22Rv1 (cell line): ENCODE measurements around the gene NME1.
"Not testable (repeated sequence)": the region's sequence is repeated elsewhere in the genome, so short reads cannot be mapped to it uniquely, and the experiment has no call there.

ENCODE experiments used
- H3K27ac ChIP-seq: fragments of 450-650 bp; 2 replicates; pipeline ENCODE4 v1.5.1; 2017
- ZFX ChIP-seq: fragments of 450-650 bp; IDR thresholded peaks from 2 replicates; pipeline ENCODE4 v1.6.1; 2017; ENCODE audit warnings: antibody characterized with exemption, borderline replicate concordance
- TF ChIP-seq, protein P1 (sequence below): fragments of 450-650 bp; IDR thresholded peaks from 2 replicates; pipeline ENCODE4 v1.5.1; 2017; ENCODE audit warnings: mild to moderate bottlenecking

Gene NME1

DNA sequence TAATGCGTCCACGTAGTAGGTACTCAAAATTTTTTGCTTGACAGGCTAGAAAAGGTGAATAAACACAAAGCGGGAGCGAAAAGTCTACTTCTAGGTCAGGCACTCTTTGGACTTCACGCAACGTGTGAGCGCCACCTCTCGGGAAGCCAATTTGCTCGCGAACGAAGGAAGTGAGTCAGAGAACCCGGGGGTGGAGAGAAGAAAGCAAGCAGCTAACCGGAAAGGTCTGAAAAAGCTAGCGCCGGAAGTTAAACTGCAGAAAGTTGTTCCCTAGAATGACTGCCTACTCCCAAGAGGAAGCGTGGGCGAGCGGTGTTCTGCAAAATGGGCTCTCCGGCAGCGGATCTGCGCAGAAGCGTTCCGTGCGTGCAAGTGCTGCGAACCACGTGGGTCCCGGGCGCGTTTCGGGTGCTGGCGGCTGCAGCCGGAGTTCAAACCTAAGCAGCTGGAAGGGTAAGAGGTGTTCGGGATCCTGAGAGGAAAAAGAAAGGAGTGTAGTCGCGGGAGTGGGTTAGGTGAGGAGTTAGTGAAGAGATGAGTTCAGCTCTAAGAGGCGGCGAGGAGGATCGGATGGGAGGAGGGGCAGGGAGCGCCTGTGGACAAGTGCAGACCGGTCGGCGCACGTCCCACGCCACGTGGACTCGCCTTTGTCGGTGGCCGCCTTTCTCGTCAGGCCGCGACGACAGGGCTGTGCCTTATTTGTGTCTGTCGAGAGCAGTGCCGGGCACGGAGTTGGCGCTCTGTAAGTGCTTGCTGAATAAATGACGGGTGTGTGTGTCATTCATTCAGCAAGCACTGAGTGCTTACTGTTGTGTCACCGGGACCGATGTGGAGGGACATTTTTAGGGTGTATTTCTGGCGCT is at the start of gene NME1:
Gene NME1, plus strand, starts transcription at position 350 of the 863 bp plus-strand sequence. CDS start 2,096 bp downstream, outside the sequence.
- no peak for TF ChIP-seq ZFX
- TF ChIP-seq, protein P1, sequence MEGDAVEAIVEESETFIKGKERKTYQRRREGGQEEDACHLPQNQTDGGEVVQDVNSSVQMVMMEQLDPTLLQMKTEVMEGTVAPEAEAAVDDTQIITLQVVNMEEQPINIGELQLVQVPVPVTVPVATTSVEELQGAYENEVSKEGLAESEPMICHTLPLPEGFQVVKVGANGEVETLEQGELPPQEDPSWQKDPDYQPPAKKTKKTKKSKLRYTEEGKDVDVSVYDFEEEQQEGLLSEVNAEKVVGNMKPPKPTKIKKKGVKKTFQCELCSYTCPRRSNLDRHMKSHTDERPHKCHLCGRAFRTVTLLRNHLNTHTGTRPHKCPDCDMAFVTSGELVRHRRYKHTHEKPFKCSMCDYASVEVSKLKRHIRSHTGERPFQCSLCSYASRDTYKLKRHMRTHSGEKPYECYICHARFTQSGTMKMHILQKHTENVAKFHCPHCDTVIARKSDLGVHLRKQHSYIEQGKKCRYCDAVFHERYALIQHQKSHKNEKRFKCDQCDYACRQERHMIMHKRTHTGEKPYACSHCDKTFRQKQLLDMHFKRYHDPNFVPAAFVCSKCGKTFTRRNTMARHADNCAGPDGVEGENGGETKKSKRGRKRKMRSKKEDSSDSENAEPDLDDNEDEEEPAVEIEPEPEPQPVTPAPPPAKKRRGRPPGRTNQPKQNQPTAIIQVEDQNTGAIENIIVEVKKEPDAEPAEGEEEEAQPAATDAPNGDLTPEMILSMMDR = peak; percentile 90
- peak within 1 kb of the TSS; percentile 84 for H3K27ac ChIP-seq

DNA sequence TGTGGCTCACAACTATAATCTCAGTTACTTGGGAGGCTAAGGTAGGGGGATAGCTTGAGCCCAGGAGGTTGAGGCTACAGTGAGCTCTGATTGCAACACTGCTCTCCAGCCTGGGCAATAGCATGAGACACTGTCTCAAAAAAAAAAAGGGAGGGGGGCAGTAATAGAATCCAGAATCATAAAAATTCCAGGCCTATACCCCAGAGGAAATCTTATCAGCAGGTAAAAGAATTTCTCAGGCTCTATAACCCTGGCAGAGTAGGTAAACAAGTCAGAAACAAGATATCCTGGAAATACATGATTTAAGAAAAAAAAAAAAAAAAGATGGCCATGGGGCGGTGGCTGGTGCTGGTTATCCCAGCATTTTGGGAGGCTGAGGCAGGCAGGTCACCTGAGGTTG is 45.6 kb upstream of the NME1 start:
- no peak for TF ChIP-seq ZFX
- TF ChIP-seq, protein P1 = no peak
- no peak overlapping the region for H3K27ac ChIP-seq

DNA sequence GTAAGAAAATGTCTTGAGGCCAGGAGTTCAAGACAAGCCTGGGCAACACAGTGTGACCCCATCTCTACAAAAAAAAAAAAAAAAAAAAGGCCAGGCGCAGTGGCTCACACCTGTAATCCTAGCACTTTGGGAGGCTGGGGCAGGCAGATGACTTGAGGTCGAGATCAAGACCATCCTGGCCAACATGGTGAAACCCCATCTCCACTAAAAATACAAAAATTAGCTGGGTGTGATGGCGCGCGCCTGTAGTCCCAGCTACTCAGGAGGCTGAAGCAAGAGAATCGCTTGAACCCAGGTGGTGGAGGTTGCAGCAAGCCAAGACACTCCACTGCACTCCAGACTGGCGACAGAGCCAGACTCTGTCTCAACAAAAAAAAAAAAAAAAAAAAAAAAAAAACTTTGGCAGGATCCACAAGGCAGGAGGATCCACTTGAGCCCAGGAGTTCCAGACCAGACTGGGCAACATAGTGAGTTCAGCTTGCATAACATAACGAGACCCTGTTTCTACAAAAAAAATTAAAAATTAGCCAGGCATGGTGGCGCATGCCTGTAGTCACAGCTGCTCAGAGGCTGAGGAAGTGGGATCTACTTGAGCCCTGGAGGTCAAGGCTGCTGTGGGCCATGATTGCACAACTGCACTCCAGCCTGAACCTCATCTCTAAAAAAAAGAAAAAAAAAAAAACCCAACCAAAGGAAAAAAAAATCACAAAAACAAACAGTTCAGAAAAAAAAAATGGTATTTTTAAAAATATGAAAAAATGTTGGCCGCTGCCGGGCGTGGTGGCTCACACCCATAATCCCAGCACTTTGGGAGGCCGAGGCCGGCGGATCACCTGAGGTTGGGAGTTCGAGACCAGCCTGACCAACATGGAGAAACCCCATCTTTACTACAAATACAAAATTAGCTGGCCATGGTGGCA is 40.8 kb upstream of the NME1 start:
- H3K27ac ChIP-seq = not testable (repeated sequence)

DNA sequence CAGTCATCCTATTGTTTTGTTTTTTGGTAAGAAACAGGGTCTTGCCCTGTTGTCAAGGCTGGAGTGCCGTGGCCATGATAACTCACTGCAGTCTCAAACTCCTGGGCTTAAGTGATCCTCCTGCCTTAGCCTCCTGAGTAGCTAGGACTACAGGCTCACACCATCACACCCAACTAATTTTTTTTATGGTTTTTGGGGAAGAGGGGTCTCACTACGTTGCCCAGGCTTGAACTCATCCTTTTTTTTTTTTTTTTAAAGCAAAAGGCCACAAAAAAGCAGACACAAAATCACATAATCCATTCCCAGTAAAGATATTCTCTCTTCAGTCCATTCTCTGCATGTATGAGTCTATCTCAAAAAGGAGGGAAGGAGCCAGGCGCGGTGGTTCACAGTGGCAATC is 38.2 kb upstream of the NME1 start:
- no peak overlapping the region for H3K27ac ChIP-seq
- TF ChIP-seq, protein P1 = no peak
- no peak for TF ChIP-seq ZFX

DNA sequence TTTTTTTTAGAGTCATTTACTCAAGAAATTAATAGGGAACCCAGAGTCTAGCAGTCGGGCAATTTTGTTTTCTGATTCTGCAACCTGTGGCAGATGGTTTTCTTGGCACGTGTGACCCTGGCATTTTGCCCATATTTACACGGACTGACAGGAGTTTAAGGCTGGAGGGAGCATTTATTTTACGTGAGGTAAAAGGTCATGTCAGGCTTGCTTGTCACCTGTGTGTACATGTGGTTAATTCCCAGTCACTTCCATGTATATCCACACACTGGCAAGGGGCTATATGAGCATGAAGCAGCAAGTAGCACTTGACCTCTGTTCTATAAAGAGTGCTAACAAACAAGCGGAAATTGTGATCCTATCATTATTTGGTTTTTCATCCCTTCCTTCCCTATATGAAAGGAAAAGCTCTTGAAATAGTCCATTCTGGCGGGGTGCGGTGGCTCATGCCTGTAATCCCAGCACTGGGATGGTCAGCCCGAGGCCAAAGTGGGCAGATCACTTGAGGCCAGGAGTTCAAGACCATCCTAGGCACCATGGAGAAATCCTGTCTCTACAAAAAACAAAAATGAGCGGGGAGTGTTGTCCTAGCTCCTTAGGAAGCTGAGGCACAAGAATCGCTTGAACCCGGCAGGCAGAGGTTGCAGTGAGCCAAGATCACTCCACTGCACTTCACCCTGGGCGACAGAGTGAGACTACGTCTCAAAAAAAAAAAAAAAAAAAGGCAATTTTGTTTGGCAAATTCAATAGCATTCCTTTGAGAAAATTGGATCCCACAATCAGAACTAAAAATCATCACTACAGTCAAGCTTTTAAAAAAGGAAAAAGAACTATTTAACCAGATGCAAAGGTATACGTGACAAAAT is 34.8 kb upstream of the NME1 start:
- TF ChIP-seq, protein P1 = no peak
- no peak for TF ChIP-seq ZFX
- H3K27ac ChIP-seq = no peak overlapping the region

DNA sequence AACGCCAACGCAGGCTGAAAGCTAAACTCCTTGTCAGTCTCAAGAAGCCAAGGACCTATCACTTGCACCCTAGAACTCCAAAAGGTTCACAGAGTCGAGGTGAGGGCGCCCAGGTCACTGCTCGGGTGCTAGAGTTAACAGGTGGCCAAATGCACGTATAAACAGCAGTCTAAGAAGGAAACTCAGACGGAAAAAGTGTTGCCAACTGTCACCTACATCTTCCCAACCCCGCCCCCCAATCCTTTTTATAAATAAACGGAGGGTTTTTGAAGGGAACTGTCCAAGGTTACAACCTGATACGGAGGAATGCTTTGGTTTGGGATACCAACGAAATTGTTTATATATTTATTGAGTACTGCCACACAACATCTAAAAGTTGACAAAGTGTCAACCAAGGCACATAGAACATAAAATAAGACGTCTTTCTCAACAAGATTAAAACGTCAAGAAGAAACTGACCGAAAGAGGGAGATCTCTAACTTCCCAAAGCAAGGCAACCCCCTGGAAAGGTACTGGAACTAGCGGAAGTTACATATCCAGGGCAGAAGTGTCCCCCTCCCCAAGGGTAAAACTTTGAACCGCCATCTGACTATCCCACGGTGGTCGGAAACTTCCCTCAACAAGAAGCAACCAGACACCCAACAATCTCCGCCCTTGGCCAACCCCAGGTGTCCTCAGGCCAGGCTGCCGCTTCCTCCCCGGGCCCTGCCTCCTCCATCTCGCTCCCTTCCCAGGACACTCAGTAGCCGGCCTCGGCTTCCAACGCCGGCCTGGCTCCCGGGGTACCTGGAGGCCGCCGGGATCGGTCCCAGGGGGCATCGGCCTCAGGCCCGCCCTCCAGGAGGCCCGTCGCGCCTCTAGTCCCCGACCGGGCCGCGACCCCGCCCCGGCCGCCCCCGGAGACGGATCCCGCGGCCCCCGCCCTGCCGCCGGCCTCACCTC is 33.7 kb upstream of the NME1 start:
- TF ChIP-seq, protein P1 = peak; percentile 23; the same call in 1 of the 2 replicates
- no peak for TF ChIP-seq ZFX
- H3K27ac ChIP-seq = peak overlapping the region; percentile 98
